Nephron progenitor cell (in vitro differentiated cells): ENCODE measurements around the gene SUCLG2.

Experiments used
- DNase-seq: peaks from one replicate; pipeline ENCODE4 v3.0.0; 2021
- H3K27ac Mint-ChIP-seq: 2 replicates; pipeline ENCODE4 v1.8.0; 2021; ENCODE audit warnings: mild to moderate bottlenecking, moderate library complexity, mixed read lengths
- H3K27me3 Mint-ChIP-seq: 2 replicates; pipeline ENCODE4 v1.8.0; 2021; ENCODE audit warnings: mild to moderate bottlenecking, low read depth, mixed read lengths; ENCODE audit not compliant: poor library complexity
- H3K36me3 Mint-ChIP-seq: 2 replicates; pipeline ENCODE4 v1.8.0; 2021; ENCODE audit warnings: low read depth, mixed read lengths
- H3K4me1 Mint-ChIP-seq: 2 replicates; pipeline ENCODE4 v1.8.0; 2021; ENCODE audit warnings: mixed read lengths
- H3K4me3 Mint-ChIP-seq: 2 replicates; pipeline ENCODE4 v1.8.0; 2021; ENCODE audit warnings: mild to moderate bottlenecking, moderate library complexity, mixed read lengths
- H3K9me3 Mint-ChIP-seq: 2 replicates; pipeline ENCODE4 v1.8.0; 2021; ENCODE audit warnings: mild to moderate bottlenecking, moderate library complexity, mixed read lengths
- TF ChIP-seq, protein P1 (sequence below): fragments of 200-600 bp; sonication (generic); IDR thresholded peaks from 2 replicates; pipeline ENCODE4 v1.5.0; 2021; ENCODE audit warnings: antibody characterized with exemption

The SUCLG2 gene

DNA sequence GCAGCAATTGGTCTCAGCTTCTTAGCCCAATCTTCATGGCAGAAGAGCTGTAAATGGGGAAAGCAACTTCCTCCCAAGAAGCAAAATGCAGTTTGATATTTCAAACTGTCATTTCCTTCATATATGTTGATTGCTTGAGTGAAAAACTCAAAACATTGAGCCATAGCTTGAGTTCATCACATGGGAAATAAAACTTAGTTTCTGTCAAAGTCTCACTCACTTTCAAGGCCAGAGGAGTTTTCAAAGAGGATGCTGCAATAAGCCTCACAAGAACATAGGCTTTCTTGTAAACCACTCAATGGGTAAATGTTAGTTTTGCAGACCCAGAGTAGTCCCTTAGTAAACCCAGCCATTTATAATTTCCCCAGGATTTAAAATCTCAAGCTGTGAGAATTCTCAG lies 29.1 kb upstream of the SUCLG2 start:
- no peaks in the 10 kb centered on the region for H3K27me3 Mint-ChIP-seq
- no peak overlapping the region for H3K27ac Mint-ChIP-seq
- H3K9me3 Mint-ChIP-seq: no peaks in the 10 kb centered on the region
- no peak overlapping the region for H3K4me3 Mint-ChIP-seq
- no peaks in the 10 kb centered on the region for H3K4me1 Mint-ChIP-seq
- no peak for DNase-seq
- H3K36me3 Mint-ChIP-seq: no peaks in the 10 kb centered on the region
- TF ChIP-seq, protein P1, sequence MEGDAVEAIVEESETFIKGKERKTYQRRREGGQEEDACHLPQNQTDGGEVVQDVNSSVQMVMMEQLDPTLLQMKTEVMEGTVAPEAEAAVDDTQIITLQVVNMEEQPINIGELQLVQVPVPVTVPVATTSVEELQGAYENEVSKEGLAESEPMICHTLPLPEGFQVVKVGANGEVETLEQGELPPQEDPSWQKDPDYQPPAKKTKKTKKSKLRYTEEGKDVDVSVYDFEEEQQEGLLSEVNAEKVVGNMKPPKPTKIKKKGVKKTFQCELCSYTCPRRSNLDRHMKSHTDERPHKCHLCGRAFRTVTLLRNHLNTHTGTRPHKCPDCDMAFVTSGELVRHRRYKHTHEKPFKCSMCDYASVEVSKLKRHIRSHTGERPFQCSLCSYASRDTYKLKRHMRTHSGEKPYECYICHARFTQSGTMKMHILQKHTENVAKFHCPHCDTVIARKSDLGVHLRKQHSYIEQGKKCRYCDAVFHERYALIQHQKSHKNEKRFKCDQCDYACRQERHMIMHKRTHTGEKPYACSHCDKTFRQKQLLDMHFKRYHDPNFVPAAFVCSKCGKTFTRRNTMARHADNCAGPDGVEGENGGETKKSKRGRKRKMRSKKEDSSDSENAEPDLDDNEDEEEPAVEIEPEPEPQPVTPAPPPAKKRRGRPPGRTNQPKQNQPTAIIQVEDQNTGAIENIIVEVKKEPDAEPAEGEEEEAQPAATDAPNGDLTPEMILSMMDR: no peak

DNA sequence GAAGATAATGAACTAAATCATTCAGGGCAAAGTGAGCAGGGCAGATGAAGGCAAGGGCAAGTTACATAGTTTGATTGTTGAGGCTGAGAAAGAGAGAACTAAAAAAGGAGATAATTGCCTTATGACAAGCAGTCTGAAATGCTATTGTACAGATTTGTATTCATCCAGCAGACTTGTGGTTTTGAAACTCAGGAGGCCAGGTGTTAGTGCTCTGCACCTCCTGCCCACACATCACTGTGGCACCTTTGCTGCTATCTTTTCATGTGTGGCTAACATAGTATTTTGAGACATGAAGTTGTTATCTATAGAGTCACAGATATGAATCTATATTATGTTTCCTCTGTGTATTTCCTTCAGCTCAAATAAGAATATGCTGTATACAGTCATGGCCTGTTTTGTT lies 24.3 kb upstream of the SUCLG2 start:
- DNase-seq: no peak
- no peak overlapping the region for H3K4me3 Mint-ChIP-seq
- H3K27me3 Mint-ChIP-seq: peaks cover 4% of the 10 kb centered on the region
- H3K27ac Mint-ChIP-seq: peak overlapping the region; percentile 1
- H3K36me3 Mint-ChIP-seq: peaks cover 5% of the 10 kb centered on the region
- TF ChIP-seq, protein P1: no peak
- H3K9me3 Mint-ChIP-seq: peaks cover 3% of the 10 kb centered on the region
- H3K4me1 Mint-ChIP-seq: peaks cover 6% of the 10 kb centered on the region

DNA sequence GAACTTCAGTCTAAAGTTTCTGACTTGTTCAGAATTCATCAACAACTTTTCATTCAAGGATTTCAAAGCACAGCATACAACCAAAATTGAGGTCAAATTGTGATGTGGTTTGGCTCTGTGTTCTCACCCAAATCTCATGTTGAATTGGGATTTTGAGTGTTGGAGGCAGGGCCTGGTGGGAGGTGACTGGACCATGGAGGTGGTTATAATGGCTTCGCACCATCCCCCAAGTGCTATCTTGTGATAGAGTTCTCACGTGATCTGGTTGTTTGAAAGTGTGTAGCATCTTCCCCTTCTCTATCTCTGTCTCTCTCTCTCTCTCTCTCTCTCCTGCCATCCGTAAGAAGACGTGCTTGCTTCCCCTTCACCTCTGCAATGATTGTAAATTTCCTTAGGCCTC lies 19.6 kb upstream of the SUCLG2 start:
- Mint-ChIP-seq H3K4me1 (peaks cover 22% of the 10 kb centered on the region), H3K36me3 (peaks cover 12% of the 10 kb centered on the region), H3K4me3 (no peak overlapping the region), H3K27me3 (peaks cover 4% of the 10 kb centered on the region), H3K9me3 (peaks cover 3% of the 10 kb centered on the region), H3K27ac (no peak overlapping the region)
- TF ChIP-seq, protein P1: no peak
- no peak for DNase-seq

DNA sequence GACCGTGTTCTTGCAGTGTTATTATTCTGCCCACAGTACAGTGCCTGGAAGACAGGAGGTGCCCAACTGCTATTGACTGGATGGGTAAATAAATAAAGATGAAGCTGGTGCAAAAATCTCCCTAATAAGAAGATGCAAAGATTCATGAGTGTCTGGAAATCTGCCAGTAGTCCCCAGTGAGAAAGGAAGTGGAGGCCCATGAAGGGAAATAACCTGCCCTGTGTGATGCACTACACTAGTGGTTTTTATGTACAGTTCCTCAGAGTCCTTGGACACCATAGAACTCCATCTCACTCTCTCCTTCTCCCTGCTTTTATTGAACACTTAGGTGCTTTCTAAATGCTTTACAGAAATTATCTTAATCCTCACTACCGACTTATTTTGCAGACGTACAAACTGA lies 8.3 kb upstream of the SUCLG2 start:
- Mint-ChIP-seq H3K27me3 (no peaks in the 10 kb centered on the region), H3K9me3 (peaks cover 12% of the 10 kb centered on the region), H3K4me3 (no peak overlapping the region), H3K36me3 (peaks cover 17% of the 10 kb centered on the region), H3K27ac (no peak overlapping the region), H3K4me1 (peaks cover 6% of the 10 kb centered on the region)
- DNase-seq: no peak
- TF ChIP-seq, protein P1: no peak

DNA sequence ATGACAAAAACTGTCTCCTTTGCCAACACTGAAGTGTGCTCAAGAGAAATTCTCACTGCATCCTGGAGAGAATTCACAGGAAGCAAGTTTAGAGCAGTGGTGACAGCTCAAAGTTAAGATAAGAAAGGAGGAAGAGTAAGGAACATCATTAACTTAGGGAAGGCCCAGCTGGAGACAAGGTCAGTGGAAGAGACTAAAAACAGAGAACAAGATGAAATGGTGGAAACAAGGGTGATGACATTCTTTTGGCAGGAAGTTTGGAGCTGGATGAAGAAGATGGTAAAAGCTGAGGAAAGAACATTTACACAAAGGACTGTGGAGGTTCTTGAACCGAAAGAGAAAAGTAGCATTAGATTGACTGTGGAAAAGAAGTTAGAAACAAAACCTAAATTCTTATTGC lies 6.7 kb upstream of the SUCLG2 start:
- Mint-ChIP-seq H3K27ac (no peak overlapping the region), H3K36me3 (peaks cover 14% of the 10 kb centered on the region), H3K4me3 (no peak overlapping the region), H3K27me3 (no peaks in the 10 kb centered on the region), H3K4me1 (peaks cover 9% of the 10 kb centered on the region), H3K9me3 (peaks cover 17% of the 10 kb centered on the region)
- TF ChIP-seq, protein P1: no peak
- no peak for DNase-seq

DNA sequence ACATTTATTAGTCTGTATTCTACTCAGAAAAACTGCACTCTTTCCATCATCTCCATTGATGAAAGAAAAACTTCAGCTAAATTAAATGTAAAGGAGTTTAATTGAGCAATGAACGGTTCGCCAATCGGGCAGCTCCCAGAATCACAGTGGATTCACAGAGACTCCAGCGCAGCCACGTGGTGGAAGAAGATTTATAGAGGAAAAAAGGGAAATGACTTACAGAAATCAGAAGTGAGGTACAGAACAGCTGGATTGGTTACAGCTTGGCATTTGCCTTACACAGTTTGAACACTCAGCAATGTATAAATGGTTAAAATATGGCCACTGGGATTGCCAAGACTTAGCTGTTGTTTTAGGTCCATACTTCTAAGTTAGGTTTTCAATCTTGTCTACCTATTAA lies 2.8 kb upstream of the SUCLG2 start:
- Mint-ChIP-seq H3K27ac (no peak overlapping the region), H3K27me3 (no peaks in the 10 kb centered on the region), H3K4me1 (peaks cover 25% of the 10 kb centered on the region), H3K4me3 (no peak overlapping the region), H3K36me3 (peaks cover 29% of the 10 kb centered on the region), H3K9me3 (peaks cover 26% of the 10 kb centered on the region)
- DNase-seq: no peak
- TF ChIP-seq, protein P1: no peak
